CD4-positive, alpha-beta T cell treated with Interleukin-15 for 4 hours (primary cell): ENCODE data around the gene CCHCR1.

Experiments
- DNase-seq: peaks from one replicate; pipeline ENCODE4 v3.0.0-alpha.2; 2020; ENCODE audit warnings: low spot score

Gene CCHCR1

GRCh38 chr6:31128093-31128676, 29.4 kb downstream of the CCHCR1 start:
- DNase-seq = peak; percentile 75

GRCh38 chr6:31126396-31127175, 31.0 kb downstream of the CCHCR1 start:
- no peak for DNase-seq

DNA sequence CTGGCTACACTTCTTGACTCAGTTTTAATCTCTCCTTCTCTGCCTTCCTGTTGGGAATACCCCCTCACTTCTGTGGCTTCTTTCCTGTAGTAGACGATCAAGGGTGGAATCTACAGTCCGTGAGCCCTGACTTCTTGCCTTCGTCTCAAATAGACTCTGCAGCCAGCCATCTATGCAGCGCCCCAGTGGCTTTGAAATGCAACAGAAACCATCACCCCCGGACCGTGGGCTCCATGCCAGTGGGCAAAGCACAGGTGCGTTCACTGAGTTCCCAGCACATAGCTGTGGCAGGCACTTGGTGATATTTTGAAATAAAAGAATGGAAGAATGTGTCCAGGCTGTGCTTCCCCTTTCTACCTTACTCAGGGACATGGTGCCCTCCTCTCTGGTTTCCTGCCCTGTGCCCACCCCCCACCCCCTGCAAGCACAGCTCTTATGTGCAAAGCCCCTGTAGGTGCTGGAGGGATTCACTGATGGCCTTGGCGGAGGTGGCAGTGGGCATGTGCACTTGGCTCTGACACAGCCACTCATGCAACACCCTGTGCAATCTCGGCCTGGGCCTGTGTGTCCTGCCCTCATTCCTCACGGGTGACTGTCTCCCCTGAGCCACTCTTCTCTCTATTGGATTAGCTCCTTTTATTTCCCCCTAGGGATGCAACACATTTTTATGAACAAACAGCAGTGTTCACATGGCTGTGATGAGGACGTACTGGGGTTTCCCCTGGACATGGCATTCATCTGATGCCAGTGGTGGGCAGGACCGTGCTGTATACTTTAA, 31.8 kb downstream of the CCHCR1 start:
- no peak for DNase-seq

DNA sequence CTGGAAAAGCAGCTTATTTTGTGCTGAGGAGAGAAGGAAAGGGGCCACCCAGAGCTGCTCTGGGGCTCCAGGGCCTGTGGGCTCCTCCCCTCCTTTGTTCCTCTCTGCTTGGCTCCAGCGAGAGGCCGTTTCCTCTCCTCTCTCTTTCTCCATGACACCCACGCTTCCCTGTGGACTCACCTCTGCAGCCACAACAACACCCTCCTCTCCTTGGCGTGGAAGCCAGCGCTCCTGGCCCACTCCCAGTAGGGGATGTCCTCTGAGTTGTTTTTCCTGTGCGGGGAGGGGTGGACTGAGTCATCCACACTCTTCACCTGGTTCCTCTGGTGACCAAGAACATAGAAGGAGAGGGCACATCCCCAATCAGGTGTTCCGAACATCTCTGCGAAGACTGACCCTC, 32.4 kb downstream of the CCHCR1 start:
- DNase-seq = no peak

- DNase-seq = no peak
These were observed 34.6 kb downstream of the CCHCR1 start for GRCh38 chr6:31122791-31123706.

DNA sequence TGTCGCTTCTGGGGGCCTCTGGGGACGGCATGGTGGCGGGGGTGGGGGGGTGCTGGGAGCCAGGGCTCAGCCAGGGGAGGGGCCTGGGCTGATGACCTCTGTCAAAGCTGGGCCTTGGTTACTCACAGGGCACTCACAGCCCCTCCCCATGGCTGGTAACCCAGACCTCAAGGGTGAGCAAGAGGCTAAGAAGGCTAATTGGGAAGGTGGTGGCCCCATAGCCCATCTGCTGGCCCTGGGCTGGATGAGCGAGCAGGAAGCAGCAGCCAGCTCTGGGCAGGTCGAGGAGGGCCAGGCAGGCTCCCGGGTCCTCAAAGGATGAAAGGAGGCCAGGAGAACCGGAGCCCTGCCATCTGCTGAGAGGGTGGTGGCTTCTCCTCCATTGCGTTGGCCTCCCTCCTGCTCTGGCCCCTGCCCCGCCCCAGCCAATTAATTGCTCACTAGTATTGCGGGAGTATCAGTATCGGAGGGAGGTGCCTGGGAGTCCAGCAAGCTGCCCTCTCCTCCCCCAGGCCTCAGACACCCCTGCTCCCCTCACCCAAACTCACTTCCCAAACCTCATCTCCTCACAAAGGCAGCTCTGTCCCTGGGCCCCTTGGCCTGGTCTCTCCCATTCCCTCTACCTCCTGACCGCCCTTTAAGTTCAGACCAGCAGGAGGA, 36.3 kb downstream of the CCHCR1 start:
- no peak for DNase-seq

DNA sequence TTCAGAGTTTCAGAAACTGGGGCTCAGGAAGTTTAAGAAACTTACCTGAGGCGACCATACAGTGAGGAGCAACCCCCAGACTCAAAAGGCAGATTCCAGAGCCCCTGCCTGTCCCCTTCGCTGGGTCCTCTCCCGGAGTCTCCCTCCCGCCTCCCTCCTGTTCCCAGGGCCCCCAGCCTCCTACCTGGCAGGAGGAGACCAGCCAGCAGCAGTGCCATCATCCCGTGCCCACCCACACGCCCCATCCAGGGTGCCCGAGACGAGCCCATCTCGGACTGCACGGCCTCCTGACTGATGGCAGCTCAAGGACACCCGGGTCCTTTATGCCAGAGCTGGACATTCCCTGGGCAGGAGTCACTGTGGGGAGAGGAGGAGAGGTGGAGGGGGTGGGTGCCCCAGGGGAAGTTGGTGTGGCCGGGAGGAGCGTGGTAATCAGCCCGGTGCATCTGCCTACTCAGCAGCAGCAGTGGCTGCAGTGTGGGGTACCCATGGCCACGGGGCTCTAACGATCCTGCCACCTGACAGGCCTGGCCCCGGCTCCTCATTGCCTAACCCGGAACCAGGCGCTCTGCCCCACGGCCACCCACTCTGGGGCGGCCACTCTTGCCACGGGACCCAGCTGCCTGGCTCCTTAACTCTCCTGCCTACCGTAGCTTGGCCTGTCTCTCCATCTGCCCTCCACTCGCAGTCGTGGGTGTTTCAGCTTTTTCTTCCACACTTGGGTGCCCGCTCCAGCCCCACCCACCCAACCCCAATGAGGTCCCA, 37.3 kb downstream of the CCHCR1 start, which contains the start of gene CDSN:
Gene CDSN, minus strand, starts transcription at position 296 of the 765 bp plus-strand sequence. Its CDS starts 27 bp downstream, at position 269.
- DNase-seq = no peak

DNA sequence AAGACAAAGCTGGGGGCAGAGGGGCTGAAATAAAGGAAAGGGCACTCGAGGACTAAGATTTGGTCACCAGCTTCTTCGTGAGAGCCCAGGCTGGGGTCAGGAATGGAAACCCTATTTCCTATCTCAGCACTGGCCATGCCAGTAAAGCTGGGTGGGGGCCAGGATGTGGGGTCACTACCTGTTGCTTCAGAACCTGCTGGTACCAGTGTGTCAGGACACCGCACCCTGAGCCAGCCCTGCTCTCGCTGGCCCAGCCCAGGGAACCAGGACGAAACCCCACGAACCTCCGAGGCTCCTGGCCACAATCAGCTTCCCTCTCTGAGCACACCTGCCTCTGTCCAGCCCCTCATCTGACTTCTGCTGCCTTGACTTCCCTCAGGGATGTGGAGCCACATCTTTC, 39.4 kb downstream of the CCHCR1 start:
- DNase-seq = no peak

DNA sequence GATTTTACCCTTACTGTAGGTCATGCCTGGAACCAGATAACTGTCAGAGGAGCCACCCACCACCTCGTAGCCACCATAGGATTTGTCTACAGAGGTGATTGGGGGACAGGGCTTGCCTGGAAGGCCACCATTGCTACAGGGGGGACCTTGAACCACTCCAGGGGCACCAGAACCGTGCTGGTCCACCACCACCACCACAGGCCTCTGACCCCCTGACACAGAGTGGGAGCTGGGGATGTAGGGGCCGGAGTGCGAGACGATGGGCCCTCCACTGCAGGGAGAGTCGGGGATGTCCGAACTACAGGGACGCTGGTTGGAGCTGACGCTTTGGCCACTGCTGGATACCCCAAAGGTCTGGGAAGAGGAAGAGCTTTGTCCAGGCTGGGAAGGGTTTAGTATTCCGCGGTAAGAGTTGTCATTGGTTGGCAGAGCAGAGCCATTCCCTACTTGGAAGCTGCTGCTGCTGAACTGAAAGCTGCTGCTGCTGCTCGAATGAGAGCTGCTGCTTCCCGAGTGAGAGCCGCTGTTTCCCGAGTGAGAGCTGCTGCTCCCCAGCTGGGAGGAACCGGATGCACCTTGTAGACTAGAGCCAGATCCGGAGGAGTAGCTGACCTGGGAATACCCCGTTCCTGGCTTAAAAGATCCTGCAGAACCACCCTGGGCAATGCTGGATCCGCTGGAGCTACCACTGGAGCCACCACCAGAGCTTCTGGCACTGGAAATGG, 40.8 kb downstream of the CCHCR1 start:
- DNase-seq = no peak

- DNase-seq = no peak
These were observed 41.6 kb downstream of the CCHCR1 start for GRCh38 chr6:31115941-31116560.

DNA sequence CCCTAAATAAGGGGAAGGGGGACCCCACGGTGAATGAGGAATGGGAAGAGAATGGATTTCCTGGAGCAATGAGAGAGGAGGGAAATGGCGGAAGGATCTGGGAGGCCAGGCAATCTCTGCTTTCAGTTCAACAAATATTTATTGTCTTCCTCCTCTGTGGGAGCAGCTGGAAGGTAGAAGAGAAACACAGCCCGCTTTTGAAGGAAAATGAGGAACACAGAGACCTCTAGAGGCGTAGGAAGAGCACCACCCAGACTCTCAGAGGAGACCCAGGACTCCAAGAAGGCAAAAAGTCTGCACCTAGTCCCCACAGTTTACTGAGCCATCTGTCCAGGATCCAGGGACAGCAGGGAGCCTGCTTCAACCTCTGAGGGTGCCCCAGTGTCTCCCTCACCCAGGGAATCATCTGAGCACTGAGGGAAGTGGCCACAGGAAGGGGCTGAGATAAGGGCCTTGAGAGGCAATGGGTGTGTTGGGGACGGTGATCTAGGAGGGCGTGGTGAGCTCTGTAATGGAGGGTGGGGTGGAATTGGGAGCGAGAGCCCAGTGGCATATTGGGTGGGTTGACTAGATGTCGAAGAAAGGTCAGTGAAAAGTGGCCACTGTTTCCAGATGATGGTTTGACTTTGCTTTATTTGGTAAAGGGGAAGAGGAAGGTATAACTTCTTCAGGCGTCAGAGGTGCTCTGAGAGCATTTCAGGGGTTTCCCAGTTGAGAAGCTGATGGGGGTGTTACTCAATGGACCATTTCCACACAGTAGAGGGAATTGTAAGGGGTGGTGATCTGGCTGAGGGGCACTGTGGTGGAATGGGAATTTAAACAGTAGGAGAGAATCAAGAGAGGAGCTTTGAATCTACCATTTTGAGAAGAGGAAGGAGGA, 42.4 kb downstream of the CCHCR1 start:
- DNase-seq = peak; percentile 12

DNA sequence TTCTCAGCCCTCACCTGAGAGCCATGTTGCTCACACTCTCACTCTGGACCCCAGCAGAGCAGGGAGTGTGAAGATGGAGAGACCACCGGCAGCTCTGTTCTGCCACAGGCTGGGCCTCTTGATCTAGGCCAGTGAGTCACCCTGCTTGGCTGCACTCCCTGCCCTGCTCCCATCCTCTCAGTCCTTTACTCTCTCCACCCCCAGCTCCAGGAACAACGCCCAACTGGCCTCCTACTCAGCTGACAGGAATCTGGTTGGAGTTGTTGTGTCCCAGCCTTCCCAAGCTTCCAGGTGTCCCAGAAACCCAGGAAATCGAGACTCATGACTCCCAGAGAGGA, 43.1 kb downstream of the CCHCR1 start, which contains the start of gene PSORS1C1:
Gene PSORS1C1, plus strand, starts transcription at position 260 of the 338 bp plus-strand sequence. CDS start 14,833 bp downstream, outside the sequence.
- no peak for DNase-seq

- no peak for DNase-seq
These were observed 43.6 kb downstream of the CCHCR1 start for GRCh38 chr6:31113861-31114540.

- DNase-seq = no peak
These were observed 45.1 kb downstream of the CCHCR1 start, which contains the start of gene C6orf15 for GRCh38 chr6:31112478-31112877. TSS of gene C6orf15 (minus strand) at chr6:31112575. CDS start at chr6:31112555, 20 bp downstream.

DNA sequence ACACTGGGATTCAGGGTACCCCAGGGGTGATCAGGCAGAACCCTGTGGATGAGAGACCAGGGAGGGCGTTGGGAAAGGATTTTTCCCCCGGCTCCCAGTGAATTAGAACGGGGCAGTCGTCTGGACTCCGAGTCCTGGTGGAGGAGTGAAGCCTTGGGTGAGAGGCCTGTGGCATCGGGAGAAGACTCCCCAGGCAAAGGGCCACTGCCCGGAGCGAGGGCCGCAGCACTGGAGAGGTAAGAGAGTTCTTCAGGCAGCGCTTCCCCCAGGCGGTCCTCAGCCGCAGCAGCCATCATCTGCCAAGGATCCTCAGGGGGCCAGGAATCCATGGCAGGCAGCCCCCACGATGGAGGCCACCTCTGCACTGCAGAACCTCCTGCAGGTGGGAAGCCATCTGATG, 45.9 kb downstream of the CCHCR1 start:
- DNase-seq = no peak

DNA sequence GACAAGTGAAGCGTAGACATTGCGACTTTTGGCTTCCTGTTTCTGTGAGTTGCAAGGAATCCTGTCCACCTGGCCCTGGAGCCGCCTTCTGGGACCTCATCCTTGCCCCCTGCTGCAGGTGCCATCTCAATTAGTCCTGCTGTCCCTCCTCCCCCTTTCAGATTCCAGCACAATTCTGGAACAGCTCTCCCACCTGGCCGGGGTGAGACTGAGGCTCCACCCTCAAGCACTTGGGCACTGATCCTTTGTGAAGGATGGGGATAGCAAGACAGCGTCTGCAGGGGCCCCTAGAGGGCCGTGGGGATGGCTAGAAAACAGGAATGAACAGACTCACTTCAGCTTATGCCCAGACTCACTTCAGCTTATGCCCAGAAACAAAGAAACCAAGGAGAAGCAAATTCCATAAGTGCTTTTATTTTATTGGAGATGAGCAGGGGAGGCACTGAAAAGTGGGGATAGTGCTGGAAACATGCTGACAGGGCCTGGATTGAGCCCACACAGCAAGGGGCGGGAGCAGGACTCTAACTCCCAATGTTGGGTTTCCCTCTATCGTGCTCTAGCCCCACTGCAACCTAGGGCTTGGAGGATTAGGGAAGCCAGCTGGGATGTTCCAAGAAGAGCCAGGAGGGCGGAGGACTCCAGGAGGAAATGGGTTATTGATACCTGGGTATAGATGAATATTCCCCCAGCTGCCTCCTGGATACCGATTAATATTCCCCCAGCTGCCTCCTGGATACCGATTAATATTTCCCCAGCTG, 46.6 kb downstream of the CCHCR1 start:
- no peak for DNase-seq

- DNase-seq = no peak
These were observed 50.5 kb downstream of the CCHCR1 start for GRCh38 chr6:31107052-31107451.
